Measurements from ENCODE around the gene TANGO6.
"Not testable (repeated sequence)": the region's sequence is repeated elsewhere in the genome, so short reads cannot be mapped to it uniquely, and the experiment has no call there.

Gene TANGO6

DNA sequence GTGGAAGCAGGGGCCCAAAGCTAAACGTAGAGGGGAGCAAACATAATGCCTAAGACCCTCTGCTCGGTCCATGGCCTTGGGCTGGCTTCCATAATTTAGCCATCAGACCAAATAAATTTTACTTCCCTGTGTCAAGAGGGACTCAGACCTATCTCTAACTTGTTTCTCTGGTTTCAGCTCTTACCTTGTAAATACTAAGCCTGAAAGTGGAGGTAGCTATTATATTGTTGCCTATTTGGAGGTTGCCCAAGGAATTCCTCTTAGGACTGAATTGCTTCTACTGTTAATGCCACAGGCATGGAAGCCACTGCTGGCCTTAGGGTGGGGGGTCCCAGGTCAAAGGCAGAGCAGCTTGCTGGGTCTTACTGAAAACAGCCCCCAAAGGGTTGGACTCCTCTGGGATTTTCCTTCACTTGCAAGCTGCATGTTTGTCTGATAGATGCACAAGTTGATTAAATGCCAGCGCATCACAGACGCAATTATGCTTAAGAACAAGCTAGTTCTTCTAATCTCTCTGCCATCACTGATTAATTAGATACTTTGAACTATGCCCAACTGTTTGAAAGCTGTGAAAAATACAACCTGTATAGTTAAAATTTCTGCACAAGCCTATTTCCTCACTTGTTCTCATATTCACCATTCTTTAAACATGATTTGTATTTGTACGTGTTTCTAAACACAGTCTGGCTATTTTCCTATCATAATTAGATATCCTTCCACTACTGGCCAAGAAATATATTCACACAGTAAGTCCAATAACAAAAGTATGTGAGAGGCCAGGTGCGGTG is 194.2 kb downstream of the TANGO6 start:
- H3K4me3 ChIP-seq, result no peak overlapping the region
- peak overlapping the region in 4 of 21 experiments; percentile 17 to 77 (median 32) for H3K27ac ChIP-seq

- H3K27ac ChIP-seq, result peak overlapping the region in 10 of 21 experiments; percentile 1 to 75 (median 50)
- H3K4me3 ChIP-seq, result no peak overlapping the region
Observed at GRCh38 chr16:69039333-69039941, 196.1 kb downstream of the TANGO6 start.

- Histone ChIP-seq H3K27ac (peak overlapping the region in 11 of 21 experiments; percentile 1 to 75 (median 49)), H3K4me3 (no peak overlapping the region)
Observed at GRCh38 chr16:69040144-69040909, 197.0 kb downstream of the TANGO6 start.

DNA sequence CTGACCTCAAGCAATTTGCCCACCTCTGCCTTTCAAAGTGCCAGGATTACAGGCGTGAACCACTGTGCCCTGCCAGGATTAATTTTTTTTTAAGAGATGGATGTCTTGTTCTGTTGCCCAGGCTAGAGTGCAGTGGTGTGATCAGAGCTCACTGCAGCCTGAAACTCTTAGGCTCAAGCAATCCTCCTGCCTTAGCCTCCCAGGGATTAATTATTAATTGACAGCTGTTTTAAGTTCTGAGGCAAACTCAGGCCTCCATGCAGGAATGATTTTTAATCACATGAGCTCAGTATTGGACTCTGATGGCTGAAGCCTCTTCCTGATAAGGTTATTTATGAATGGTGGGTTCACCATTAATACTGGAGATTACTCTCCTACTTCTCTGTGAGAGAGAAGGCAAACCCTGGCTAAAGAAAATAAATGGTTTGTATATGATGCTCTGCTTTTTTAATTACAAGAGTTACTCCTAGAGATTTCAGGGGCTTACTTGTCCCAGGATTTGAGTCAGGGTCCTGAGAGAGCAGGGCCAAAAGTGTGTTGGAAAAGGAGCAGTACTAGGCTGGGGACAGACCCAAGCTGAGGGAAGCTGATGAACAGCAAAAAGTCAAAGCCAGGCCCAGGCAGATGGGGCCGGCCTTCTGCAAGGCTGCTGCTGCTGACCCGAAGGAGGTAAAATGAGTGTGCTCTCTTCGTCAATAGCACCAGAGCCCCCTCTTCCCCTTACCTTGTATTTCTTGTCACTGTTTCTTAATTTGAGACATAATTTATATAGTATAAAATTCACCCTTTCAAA is 205.2 kb downstream of the TANGO6 start:
- Histone ChIP-seq H3K4me3 (no peak overlapping the region), H3K27ac (peak overlapping the region in 1 of 21 experiments; percentile 61)

DNA sequence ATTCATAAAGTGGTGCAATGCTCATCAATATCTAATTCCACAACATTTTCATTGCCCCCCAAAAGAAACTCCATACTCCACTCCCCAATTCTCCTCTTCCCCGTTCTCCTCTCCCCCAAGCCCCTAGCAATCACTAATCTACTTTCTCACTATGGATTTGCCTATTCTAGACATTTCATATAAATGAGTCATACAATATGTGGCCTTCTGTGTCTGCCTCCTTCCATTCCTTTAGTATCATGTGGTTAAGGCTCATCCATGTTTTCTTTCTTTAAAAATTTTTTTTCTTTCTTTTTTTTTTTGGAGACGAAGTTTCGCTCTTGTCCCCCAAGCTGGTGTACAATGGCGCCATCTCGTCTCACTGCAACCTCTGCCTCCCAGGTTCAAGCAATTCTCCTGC is 205.8 kb downstream of the TANGO6 start:
- Histone ChIP-seq H3K27ac (peak overlapping the region in 1 of 21 experiments; percentile 61), H3K4me3 (no peak overlapping the region)

- H3K27ac ChIP-seq, result no peak overlapping the region
Observed at GRCh38 chr16:69049603-69050375, 206.5 kb downstream of the TANGO6 start.

DNA sequence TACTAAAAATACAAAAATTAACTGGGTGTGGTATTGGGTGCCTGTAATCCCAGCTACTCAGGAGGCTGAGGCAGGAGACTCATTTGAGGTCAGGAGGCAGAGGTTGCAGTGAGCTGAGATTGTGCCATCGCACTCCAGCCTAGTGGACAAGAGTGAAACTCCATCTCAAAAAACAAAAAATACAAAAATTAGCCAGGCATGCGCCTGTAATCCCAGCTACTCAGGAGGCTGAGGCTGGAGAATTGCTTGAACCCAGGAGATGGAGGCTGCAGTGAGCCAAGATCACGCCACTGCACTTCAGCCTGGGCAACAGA is 208.1 kb downstream of the TANGO6 start:
- not testable (repeated sequence) for H3K27ac ChIP-seq, H3K4me3 ChIP-seq

More at GRCh38 chr16:69049603-69050375, 206.5 kb downstream of the TANGO6 start:
- H3K4me3 ChIP-seq, result no peak overlapping the region

DNA sequence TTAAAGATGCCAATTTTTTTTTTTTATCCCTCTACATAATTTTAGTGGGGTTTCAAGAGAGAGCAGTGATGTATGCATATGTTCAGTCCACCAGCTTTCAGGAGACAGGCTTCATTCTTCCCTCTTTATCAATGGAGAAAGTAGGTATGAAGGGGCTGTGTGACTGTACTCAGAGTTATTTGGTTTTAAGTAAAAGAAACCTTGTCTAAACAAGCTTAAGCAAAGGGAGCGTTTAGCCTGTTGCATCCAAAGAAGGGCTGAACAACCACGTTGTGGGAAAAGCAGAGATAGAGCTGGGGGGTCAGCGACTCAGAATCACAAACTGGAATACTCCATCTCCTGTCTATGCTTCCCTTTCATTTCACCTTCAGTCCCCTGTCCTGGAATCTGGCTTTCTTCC is 211.7 kb downstream of the TANGO6 start:
- Histone ChIP-seq H3K27ac (no peak overlapping the region), H3K4me3 (no peak overlapping the region)

- no peak overlapping the region for H3K27ac ChIP-seq
- no peak overlapping the region for H3K4me3 ChIP-seq
Observed at GRCh38 chr16:69055980-69056379, 212.6 kb downstream of the TANGO6 start.

GRCh38 chr16:69056421-69056820 is 213.1 kb downstream of the TANGO6 start:
- peak overlapping the region in 5 of 21 experiments; percentile 50 to 78 (median 76) for H3K27ac ChIP-seq
- H3K4me3 ChIP-seq, result no peak overlapping the region

DNA sequence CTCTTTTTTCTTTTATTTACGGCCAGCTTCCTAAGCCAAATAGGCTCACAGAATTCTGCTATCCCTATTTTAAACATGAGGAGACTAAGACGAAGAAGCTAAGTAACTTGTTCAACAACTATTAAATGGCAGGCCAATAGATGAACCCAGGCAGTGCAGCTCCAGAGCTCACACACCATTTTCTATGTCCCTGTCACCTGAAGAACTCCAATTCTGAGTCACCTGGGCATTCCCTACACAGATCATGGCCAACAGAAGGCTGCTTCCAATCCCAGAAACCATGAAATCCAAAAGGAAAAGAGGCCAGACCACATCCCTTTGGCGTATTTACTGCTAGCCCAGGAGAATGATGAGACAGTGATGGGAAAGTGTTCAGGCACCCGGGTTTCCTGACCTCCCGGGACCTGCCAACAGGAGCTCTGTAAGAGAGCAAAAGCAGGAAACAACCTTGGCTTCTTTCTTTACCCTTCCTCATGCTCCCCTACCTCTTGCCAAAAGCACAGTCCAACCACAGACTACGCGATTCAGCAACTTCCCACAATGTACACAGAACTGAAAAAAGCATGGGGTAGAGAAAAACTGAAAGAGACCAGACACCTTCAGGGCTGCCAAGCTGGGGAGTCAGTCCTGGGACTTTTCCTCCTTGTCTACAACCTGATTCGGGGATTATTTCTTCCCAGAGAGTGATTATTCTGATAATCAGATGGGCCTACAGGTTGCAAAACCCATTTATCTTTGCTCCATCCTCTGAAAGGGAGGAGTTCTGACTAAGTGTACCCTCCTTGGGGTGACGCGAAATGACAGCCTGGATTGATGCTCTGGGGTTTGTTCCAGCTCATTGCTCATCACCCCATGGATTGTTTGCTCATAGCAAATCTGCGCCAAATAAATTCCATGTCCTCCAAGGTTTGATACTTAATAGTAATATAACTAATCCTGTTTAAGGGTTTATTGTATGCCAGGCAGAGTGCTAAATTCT is 214.4 kb downstream of the TANGO6 start:
- peak overlapping the region in 18 of 21 experiments; percentile 15 to 80 (median 54) for H3K27ac ChIP-seq
- H3K4me3 ChIP-seq, result no peak overlapping the region

DNA sequence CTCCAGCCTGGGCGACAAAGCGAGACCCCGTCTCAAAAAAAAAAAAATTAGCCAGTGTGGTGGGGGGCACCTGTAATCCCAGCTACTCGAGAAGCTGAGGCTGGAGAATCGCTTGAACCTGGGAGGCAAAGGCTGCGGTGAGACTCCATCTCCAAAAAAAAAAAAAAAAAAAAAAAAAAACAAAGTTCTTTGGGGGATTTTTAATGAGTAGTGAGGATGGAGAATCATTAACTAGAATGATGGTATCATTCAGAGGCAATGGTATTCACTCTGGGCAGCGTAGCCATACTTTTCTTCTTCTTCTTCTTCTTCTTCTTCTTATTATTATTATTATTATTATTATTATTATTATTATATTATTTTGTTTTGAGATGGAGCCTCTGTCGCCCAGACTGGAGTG is 220.2 kb downstream of the TANGO6 start:
- not testable (repeated sequence) for H3K4me3 ChIP-seq, H3K27ac ChIP-seq

GRCh38 chr16:69064124-69064763 is 220.9 kb downstream of the TANGO6 start:
- H3K4me3 ChIP-seq, result no peak overlapping the region

GRCh38 chr16:69064764-69065313 is 221.5 kb downstream of the TANGO6 start:
- Histone ChIP-seq H3K27ac (no peak overlapping the region), H3K4me3 (no peak overlapping the region)

More at GRCh38 chr16:69064124-69064763, 220.9 kb downstream of the TANGO6 start:
- H3K27ac ChIP-seq, result no peak overlapping the region

GRCh38 chr16:69069504-69069903 is 226.2 kb downstream of the TANGO6 start:
- Histone ChIP-seq H3K27ac (peak overlapping the region in 1 of 21 experiments; percentile 5), H3K4me3 (no peak overlapping the region)

DNA sequence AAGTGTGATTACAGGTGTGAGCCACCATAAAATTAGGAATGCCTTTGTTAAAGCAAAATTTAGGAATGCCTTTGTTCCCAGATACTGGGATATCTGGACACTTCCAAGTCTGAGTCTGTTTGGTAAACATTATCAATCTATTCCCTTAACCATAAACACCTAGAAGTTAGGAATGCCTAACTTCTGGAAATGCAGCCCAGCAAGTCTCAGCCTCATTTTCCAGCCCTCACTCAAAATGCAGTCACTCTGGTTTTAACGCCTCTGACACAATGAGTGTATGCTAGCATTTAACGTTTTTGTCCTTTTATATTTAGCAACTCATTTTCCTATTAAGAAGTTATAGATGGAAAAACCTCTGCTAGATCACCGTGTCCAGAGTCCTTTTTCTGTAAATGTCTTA is 227.7 kb downstream of the TANGO6 start:
- H3K27ac ChIP-seq, result peak overlapping the region in 14 of 21 experiments; percentile 8 to 81 (median 57)
- H3K4me3 ChIP-seq, result no peak overlapping the region

- H3K4me3 ChIP-seq, result no peak overlapping the region
- H3K27ac ChIP-seq, result peak overlapping the region in 19 of 21 experiments; percentile 2 to 81 (median 60)
Observed at GRCh38 chr16:69072640-69072974, 229.3 kb downstream of the TANGO6 start.

Measured in skin epidermis (tissue), 12 donors.